DOHH2 (cell line): Measurements from ENCODE around the gene SH3BP5L.

Source experiments
- H3F3A ChIP-seq: fragments of 200-600 bp; sonication (generic), shearing (Covaris generic); 2 replicates; pipeline ENCODE4 v1.6.0; 2016; ENCODE audit warnings: antibody characterized with exemption, mild to moderate bottlenecking; ENCODE audit not compliant: control insufficient read depth, insufficient read depth
- H3K27ac ChIP-seq: fragments of 200-600 bp; sonication (generic); 2 replicates; pipeline ENCODE4 v1.5.1; 2014; ENCODE audit warnings: low read depth, mild to moderate bottlenecking, low read length, moderate library complexity
- H3K27me3 ChIP-seq: fragments of 200-600 bp; sonication (generic); 2 replicates; pipeline ENCODE4 v1.6.1; 2014; ENCODE audit warnings: mild to moderate bottlenecking, low read length, mixed read lengths; ENCODE audit not compliant: control insufficient read depth
- H3K36me3 ChIP-seq: fragments of 200-600 bp; sonication (generic); 2 replicates; pipeline ENCODE4 v1.6.1; 2014; ENCODE audit warnings: mild to moderate bottlenecking, low read length, moderate library complexity, mixed read lengths; ENCODE audit not compliant: control insufficient read depth
- H3K4me1 ChIP-seq: fragments of 200-600 bp; sonication (generic); 2 replicates; pipeline ENCODE4 v1.6.1; 2014; ENCODE audit warnings: mild to moderate bottlenecking, low read length, mixed read lengths; ENCODE audit not compliant: control insufficient read depth
- H3K4me2 ChIP-seq: fragments of 200-600 bp; sonication (generic); 2 replicates; pipeline ENCODE4 v1.6.0; 2014; ENCODE audit warnings: mild to moderate bottlenecking, low read length, moderate library complexity
- H3K4me3 ChIP-seq: fragments of 200-600 bp; sonication (generic); 2 replicates; pipeline ENCODE4 v1.5.1; 2014; ENCODE audit warnings: mild to moderate bottlenecking, low read length, mixed read lengths
- H3K79me2 ChIP-seq: fragments of 200-600 bp; sonication (generic); 2 replicates; pipeline ENCODE4 v1.6.1; 2014; ENCODE audit warnings: mild to moderate bottlenecking, low read length, mixed read lengths; ENCODE audit not compliant: control insufficient read depth
- H3K9me2 ChIP-seq: fragments of 200-600 bp; sonication (generic); replicated peaks from 2 replicates; pipeline ENCODE4 v1.6.1; 2014; ENCODE audit warnings: mild to moderate bottlenecking, low read length, mixed read lengths; ENCODE audit not compliant: control insufficient read depth
- H3K9me3 ChIP-seq: fragments of 200-600 bp; sonication (generic); 2 replicates; pipeline ENCODE4 v1.6.1; 2014; ENCODE audit warnings: antibody characterized with exemption, low read length, mixed read lengths; ENCODE audit not compliant: control insufficient read depth, insufficient read depth
- H4K20me1 ChIP-seq: fragments of 200-600 bp; sonication (generic); 2 replicates; pipeline ENCODE4 v1.6.0; 2014; ENCODE audit warnings: low read depth, mild to moderate bottlenecking, antibody characterized with exemption, low read length, moderate library complexity; ENCODE audit not compliant: control insufficient read depth, insufficient read depth
- EZH2phosphoT487 ChIP-seq: fragments of 200-600 bp; sonication (generic); IDR thresholded peaks from 2 replicates; pipeline ENCODE4 v1.6.1; 2017; ENCODE audit warnings: borderline replicate concordance, mild to moderate bottlenecking, antibody characterized with exemption, low read length, moderate library complexity, mixed read lengths
- TF ChIP-seq, protein P1 (sequence below): fragments of 200-600 bp; sonication (generic); IDR thresholded peaks from one replicate; pipeline ENCODE4 v1.5.1; 2014; ENCODE audit warnings: antibody characterized with exemption, mild to moderate bottlenecking, low read depth, low read length; ENCODE audit not compliant: poor library complexity, severe bottlenecking

SH3BP5L gene

DNA sequence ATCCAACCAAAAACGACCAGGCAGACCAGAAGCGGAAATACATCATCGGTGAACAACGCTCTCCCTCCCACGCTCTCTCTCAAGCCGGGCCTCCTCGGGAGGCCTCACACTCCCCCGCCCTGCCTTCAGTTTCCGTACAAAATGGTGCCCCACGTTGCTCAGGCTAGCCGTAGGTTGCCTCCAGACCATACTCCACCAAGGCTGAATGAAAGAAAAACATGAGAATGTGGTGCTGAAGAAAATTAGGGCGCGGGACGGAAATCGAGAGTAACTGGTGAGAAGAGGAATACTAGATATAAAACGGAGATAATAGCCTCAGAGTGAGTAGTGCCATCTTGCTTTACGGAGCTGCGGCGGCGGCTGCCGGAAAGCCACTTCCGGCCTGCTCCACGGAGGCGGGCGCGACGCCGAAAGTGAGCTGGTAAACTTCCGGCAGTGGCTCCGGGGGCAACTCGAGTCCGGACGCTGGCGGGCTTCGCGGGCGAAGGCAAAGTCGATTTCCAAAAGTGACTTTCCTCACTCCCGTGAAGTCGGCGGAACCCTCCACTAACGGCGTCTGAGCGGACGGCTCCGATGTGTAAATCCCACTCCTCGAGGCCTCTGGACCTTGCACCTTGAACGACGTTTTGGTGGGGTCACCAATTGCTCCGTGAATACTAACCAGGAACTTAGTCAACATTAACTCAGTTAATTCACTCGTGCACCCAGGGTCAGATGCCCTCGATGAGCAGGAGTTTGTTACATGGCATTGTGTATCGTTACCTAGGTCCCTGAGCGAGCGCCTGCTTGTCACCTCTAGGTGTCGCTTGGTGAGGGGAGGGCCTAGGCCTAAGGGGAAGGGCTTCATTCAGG, at the start of gene SH3BP5L:
Gene SH3BP5L, minus strand, starts transcription at position 7 of the 852 bp plus-strand sequence. CDS start 980 bp downstream, outside the sequence.
- no peaks in the 10 kb centered on the region for H3K27me3 ChIP-seq
- no peaks in the 10 kb centered on the region for H3K9me3 ChIP-seq
- H4K20me1 ChIP-seq: peaks cover 8% of the 10 kb centered on the region; the same call in 1 of the 2 replicates
- no peaks in the 10 kb centered on the region for H3K9me2 ChIP-seq
- H3K4me1 ChIP-seq: peaks cover 47% of the 10 kb centered on the region
- 0 out of 2 replicates have a peak, but pooled peaks cover 3% of the 10 kb centered on the region for H3F3A ChIP-seq
- H3K27ac ChIP-seq: peak within 1 kb of the TSS; percentile 85
- H3K36me3 ChIP-seq: peaks cover 31% of the 10 kb centered on the region
- H3K79me2 ChIP-seq: peaks cover 44% of the 10 kb centered on the region
- peak within 1 kb of the TSS; percentile 94 for H3K4me2 ChIP-seq
- TF ChIP-seq EZH2phosphoT487: no peak
- TF ChIP-seq, protein P1, sequence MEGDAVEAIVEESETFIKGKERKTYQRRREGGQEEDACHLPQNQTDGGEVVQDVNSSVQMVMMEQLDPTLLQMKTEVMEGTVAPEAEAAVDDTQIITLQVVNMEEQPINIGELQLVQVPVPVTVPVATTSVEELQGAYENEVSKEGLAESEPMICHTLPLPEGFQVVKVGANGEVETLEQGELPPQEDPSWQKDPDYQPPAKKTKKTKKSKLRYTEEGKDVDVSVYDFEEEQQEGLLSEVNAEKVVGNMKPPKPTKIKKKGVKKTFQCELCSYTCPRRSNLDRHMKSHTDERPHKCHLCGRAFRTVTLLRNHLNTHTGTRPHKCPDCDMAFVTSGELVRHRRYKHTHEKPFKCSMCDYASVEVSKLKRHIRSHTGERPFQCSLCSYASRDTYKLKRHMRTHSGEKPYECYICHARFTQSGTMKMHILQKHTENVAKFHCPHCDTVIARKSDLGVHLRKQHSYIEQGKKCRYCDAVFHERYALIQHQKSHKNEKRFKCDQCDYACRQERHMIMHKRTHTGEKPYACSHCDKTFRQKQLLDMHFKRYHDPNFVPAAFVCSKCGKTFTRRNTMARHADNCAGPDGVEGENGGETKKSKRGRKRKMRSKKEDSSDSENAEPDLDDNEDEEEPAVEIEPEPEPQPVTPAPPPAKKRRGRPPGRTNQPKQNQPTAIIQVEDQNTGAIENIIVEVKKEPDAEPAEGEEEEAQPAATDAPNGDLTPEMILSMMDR: peak; percentile 89
- peak within 1 kb of the TSS; percentile 97 for H3K4me3 ChIP-seq

DNA sequence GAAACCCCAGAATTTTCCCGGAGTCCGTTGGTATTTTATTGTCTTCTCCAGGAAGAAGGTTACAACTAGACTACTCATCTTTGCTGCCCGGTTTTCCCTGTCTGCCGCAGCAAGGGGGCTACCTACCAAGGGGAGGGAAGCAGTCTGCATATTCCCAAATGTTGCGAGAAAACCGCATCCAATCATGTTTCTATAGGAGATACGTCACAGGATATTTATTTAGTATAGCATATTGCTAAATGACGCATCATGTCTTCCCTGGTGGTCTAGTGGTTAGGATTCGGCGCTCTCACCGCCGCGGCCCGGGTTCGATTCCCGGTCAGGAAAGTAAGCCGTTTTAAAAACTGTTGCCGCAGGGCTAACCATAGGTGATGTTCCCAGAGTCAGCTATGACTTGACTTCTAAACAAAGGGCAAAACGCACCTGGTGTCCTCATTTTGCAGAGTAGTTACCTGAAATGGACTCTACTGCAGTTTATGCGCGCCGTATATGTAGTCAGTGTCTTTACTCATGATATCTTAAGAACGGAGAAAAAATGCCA, 48.3 kb upstream of the SH3BP5L start:
- no peaks in the 10 kb centered on the region for H3K27me3 ChIP-seq
- H3K4me2 ChIP-seq: peak overlapping the region; percentile 85
- no peaks in the 10 kb centered on the region for H4K20me1 ChIP-seq
- TF ChIP-seq, protein P1: no peak
- peak overlapping the region; percentile 79 for H3K4me3 ChIP-seq
- H3K9me3 ChIP-seq: no peaks in the 10 kb centered on the region
- peak overlapping the region; percentile 48 for H3K27ac ChIP-seq
- H3K36me3 ChIP-seq: no peaks in the 10 kb centered on the region
- peaks cover 25% of the 10 kb centered on the region for H3F3A ChIP-seq
- peaks cover 19% of the 10 kb centered on the region for H3K4me1 ChIP-seq
- H3K79me2 ChIP-seq: no peaks in the 10 kb centered on the region
- H3K9me2 ChIP-seq: no peaks in the 10 kb centered on the region

- no peaks in the 10 kb centered on the region for H3K9me3 ChIP-seq
- H3K4me1 ChIP-seq: peaks cover 19% of the 10 kb centered on the region
- no peaks in the 10 kb centered on the region for H3K9me2 ChIP-seq
- peaks cover 25% of the 10 kb centered on the region for H3F3A ChIP-seq
- H3K27me3 ChIP-seq: no peaks in the 10 kb centered on the region
- H3K4me3 ChIP-seq: peak overlapping the region; percentile 79
- peak overlapping the region; percentile 48 for H3K27ac ChIP-seq
- no peak for TF ChIP-seq EZH2phosphoT487
- TF ChIP-seq, protein P1: no peak
- peak overlapping the region; percentile 85 for H3K4me2 ChIP-seq
- H4K20me1 ChIP-seq: no peaks in the 10 kb centered on the region
- no peaks in the 10 kb centered on the region for H3K79me2 ChIP-seq
- H3K36me3 ChIP-seq: no peaks in the 10 kb centered on the region
These were observed 47.8 kb upstream of the SH3BP5L start for GRCh38 chr1:248873409-248873992.
